HL-60 (cell line): ENCODE data around the gene SCIN.

Source experiments
- DNase-seq, 2 experiments: peaks; one replicate each; pipeline ENCODE4 v3.0.0-alpha.2; 2010 to 2020; ENCODE audit warnings: low read depth in 1 of 2, low spot score in 1 of 2
- H3K27ac ChIP-seq: fragments of 250-450 bp; sonication (Bioruptor Pico); replicated peaks from 2 replicates; pipeline ENCODE4 v1.5.1; 2020; ENCODE audit warnings: mild to moderate bottlenecking, moderate library complexity
- H3K27me3 ChIP-seq: fragments of 250-450 bp; sonication (Bioruptor Pico); 2 replicates; pipeline ENCODE4 v1.5.1; 2021; ENCODE audit warnings: mild to moderate bottlenecking, moderate library complexity; ENCODE audit not compliant: insufficient read depth, poor library complexity, severe bottlenecking
- H3K4me3 ChIP-seq: replicated peaks from 2 replicates; pipeline ENCODE4 v1.5.1; 2011; ENCODE audit warnings: mild to moderate bottlenecking, control low read depth, low read length; ENCODE audit not compliant: insufficient read depth
- GABPA ChIP-seq: IDR thresholded peaks from 2 replicates; pipeline ENCODE4 v1.6.1; 2012; ENCODE audit warnings: low read depth
- POLR2AphosphoS5 ChIP-seq: IDR thresholded peaks from 2 replicates; pipeline ENCODE4 v1.6.1; 2012; ENCODE audit warnings: low read depth
- SPI1 ChIP-seq: IDR thresholded peaks from 2 replicates; pipeline ENCODE4 v1.6.1; 2012; ENCODE audit warnings: low read depth, mild to moderate bottlenecking, borderline replicate concordance
- TF ChIP-seq, protein P1 (sequence below): IDR thresholded peaks from one replicate; pipeline ENCODE4 v1.5.1; 2011; ENCODE audit warnings: low read length, control low read depth, inconsistent platforms; ENCODE audit not compliant: insufficient read depth
- TF ChIP-seq, protein P2 (sequence below): IDR thresholded peaks from 2 replicates; pipeline ENCODE4 v1.6.1; 2012; ENCODE audit warnings: low read depth; ENCODE audit not compliant: insufficient replicate concordance

The SCIN gene

DNA sequence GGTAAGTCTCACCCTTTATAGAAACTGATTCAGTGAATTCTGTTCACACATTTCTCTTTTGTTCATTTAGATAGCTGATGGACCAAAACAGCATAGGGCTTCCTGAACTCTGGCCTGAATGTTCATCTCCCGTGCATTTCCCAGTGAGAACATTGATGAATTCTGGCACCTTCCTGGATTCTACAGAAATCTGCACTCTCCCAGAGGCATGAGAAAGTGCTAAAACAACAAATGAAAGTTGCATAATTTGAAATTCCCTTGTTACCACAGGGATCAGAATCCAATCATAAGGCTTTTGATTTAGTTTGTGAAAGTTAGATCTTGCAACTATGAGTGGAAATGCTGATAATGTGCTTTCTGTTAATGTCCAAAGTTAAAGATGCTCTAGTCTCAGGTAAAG lies 29.7 kb upstream of the SCIN start:
- H3K27ac ChIP-seq, result no peak overlapping the region
- DNase-seq, result no peak
- H3K27me3 ChIP-seq, result no peaks in the 10 kb centered on the region
- no peak overlapping the region for H3K4me3 ChIP-seq
- TF ChIP-seq GABPA, result no peak
- TF ChIP-seq, protein P1, sequence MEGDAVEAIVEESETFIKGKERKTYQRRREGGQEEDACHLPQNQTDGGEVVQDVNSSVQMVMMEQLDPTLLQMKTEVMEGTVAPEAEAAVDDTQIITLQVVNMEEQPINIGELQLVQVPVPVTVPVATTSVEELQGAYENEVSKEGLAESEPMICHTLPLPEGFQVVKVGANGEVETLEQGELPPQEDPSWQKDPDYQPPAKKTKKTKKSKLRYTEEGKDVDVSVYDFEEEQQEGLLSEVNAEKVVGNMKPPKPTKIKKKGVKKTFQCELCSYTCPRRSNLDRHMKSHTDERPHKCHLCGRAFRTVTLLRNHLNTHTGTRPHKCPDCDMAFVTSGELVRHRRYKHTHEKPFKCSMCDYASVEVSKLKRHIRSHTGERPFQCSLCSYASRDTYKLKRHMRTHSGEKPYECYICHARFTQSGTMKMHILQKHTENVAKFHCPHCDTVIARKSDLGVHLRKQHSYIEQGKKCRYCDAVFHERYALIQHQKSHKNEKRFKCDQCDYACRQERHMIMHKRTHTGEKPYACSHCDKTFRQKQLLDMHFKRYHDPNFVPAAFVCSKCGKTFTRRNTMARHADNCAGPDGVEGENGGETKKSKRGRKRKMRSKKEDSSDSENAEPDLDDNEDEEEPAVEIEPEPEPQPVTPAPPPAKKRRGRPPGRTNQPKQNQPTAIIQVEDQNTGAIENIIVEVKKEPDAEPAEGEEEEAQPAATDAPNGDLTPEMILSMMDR, result no peak
- TF ChIP-seq, protein P2, sequence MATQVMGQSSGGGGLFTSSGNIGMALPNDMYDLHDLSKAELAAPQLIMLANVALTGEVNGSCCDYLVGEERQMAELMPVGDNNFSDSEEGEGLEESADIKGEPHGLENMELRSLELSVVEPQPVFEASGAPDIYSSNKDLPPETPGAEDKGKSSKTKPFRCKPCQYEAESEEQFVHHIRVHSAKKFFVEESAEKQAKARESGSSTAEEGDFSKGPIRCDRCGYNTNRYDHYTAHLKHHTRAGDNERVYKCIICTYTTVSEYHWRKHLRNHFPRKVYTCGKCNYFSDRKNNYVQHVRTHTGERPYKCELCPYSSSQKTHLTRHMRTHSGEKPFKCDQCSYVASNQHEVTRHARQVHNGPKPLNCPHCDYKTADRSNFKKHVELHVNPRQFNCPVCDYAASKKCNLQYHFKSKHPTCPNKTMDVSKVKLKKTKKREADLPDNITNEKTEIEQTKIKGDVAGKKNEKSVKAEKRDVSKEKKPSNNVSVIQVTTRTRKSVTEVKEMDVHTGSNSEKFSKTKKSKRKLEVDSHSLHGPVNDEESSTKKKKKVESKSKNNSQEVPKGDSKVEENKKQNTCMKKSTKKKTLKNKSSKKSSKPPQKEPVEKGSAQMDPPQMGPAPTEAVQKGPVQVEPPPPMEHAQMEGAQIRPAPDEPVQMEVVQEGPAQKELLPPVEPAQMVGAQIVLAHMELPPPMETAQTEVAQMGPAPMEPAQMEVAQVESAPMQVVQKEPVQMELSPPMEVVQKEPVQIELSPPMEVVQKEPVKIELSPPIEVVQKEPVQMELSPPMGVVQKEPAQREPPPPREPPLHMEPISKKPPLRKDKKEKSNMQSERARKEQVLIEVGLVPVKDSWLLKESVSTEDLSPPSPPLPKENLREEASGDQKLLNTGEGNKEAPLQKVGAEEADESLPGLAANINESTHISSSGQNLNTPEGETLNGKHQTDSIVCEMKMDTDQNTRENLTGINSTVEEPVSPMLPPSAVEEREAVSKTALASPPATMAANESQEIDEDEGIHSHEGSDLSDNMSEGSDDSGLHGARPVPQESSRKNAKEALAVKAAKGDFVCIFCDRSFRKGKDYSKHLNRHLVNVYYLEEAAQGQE, result no peak
- TF ChIP-seq POLR2AphosphoS5, result no peak
- TF ChIP-seq SPI1, result no peak

DNA sequence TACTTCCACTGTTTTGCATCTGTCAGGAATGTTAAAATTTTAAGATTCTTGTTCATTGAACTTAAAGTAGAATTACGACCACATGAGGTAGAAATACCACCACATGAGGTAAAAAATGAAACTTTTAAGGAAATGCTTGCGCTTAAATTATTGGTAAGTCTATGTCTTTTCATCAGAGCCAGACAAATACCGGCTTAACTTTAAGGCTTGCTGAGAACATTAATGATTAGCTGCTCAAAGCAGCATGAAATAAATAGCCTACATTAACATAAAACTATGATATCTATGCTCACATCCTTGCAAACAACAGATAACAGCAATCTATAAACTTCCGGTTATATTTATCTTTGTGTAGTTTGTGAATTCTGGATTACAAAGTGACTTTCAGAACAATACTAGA lies 26.9 kb upstream of the SCIN start:
- no peak for DNase-seq
- no peak overlapping the region for H3K4me3 ChIP-seq
- H3K27ac ChIP-seq, result no peak overlapping the region
- H3K27me3 ChIP-seq, result no peaks in the 10 kb centered on the region
- TF ChIP-seq SPI1, result no peak
- TF ChIP-seq, protein P1, result no peak
- no peak for TF ChIP-seq POLR2AphosphoS5
- no peak for TF ChIP-seq GABPA
- TF ChIP-seq, protein P2, result no peak

DNA sequence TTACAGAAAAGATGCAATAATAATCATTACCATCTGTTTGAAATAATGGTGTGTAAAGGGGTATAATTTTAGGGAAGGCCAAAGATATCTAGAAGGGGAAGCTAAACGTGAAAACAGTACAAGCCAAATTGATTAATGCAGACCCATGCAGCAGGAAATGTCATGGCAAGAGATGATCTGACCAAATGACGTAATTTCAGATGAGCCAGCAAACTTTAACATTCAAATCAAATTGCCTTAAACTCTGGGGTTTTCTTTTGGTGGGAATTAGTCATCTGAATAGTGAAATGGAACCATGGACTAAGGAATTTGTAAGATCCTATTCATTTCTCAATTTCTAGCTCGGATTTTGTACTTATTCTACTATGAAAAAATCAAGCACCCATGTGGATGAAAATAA lies 21.4 kb upstream of the SCIN start:
- no peak overlapping the region for H3K4me3 ChIP-seq
- TF ChIP-seq SPI1, result no peak
- TF ChIP-seq, protein P1, result no peak
- peak in 1 of 2 experiments; percentile 66 for DNase-seq
- H3K27me3 ChIP-seq, result no peaks in the 10 kb centered on the region
- H3K27ac ChIP-seq, result no peak overlapping the region

DNA sequence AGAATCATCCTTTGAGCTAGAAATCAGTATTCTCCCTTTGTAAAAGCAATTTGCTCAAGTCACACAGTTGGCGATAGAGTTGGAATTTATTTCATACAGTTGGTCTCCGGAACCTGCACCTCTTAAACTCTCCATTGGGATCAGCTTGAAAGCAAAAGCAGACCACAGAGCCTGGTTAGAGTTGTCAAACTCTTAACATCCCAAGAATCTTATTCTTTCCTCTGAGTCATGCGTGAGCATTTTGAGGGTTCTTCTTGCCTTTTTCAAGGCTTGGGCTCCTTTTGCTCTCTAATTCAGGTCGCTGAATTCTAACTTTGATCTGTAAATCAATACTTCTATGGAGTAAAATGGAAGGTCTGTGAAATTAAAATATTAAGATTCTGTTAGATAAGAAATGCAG lies 19.6 kb upstream of the SCIN start:
- no peak overlapping the region for H3K4me3 ChIP-seq
- TF ChIP-seq SPI1 (no peak), GABPA (no peak), POLR2AphosphoS5 (no peak)
- TF ChIP-seq, protein P1, result no peak
- H3K27ac ChIP-seq, result no peak overlapping the region
- no peaks in the 10 kb centered on the region for H3K27me3 ChIP-seq
- no peak for DNase-seq
